Non-pigmented ciliary epithelial cell (primary cell): ENCODE measurements around the gene TBC1D20.

Source experiments
- DNase-seq: peaks from one replicate; pipeline ENCODE4 v3.0.0-alpha.2; 2010; ENCODE audit warnings: low read depth

Gene TBC1D20

GRCh38 chr20:420166-420620, 42.1 kb downstream of the TBC1D20 start:
- DNase-seq = no peak

- no peak for DNase-seq
These were observed 42.7 kb downstream of the TBC1D20 start for GRCh38 chr20:419556-420165.

GRCh38 chr20:418858-419365, 43.4 kb downstream of the TBC1D20 start:
- DNase-seq = no peak

- DNase-seq = no peak
These were observed 44.5 kb downstream of the TBC1D20 start for GRCh38 chr20:417801-418342.

- DNase-seq = no peak
These were observed 45.2 kb downstream of the TBC1D20 start for GRCh38 chr20:416950-417800.

- no peak for DNase-seq
These were observed 46.5 kb downstream of the TBC1D20 start for GRCh38 chr20:415820-416322.

GRCh38 chr20:414161-414560, 48.2 kb downstream of the TBC1D20 start:
- no peak for DNase-seq

- no peak for DNase-seq
These were observed 50.3 kb downstream of the TBC1D20 start for GRCh38 chr20:412081-412480.

GRCh38 chr20:409697-410559, 52.4 kb downstream of the TBC1D20 start:
- DNase-seq = no peak

- DNase-seq = no peak
These were observed 53.3 kb downstream of the TBC1D20 start for GRCh38 chr20:408843-409696.

- DNase-seq = no peak
These were observed 54.1 kb downstream of the TBC1D20 start, which contains the start of gene RBCK1 for GRCh38 chr20:407953-408842. Gene RBCK1 (plus strand): TSS chr20:408299. CDS start chr20:408758, 459 bp downstream.

GRCh38 chr20:407133-407952, 55.0 kb downstream of the TBC1D20 start:
- no peak for DNase-seq

- DNase-seq = no peak
These were observed 55.9 kb downstream of the TBC1D20 start for GRCh38 chr20:406200-407132.

- no peak for DNase-seq
These were observed 58.2 kb downstream of the TBC1D20 start for GRCh38 chr20:404088-404487.

- DNase-seq = no peak
These were observed 58.8 kb downstream of the TBC1D20 start for GRCh38 chr20:403582-403957.

GRCh38 chr20:402898-403581, 59.3 kb downstream of the TBC1D20 start:
- no peak for DNase-seq

- no peak for DNase-seq
These were observed 59.8 kb downstream of the TBC1D20 start for GRCh38 chr20:402496-402885.
